Measurements from ENCODE around the gene FZR1. TPM values are rescaled to one million over a fixed set of nuclear protein-coding genes. Genes with fewer than 3 reads are reported as not detected.

Gene FZR1
- total and polyA plus RNA-seq, 2 of the 8 experiments (the other 6 are each of a cell fraction or from before 2014, with no cell fraction given), result 21.6 to 35.5 TPM

DNA sequence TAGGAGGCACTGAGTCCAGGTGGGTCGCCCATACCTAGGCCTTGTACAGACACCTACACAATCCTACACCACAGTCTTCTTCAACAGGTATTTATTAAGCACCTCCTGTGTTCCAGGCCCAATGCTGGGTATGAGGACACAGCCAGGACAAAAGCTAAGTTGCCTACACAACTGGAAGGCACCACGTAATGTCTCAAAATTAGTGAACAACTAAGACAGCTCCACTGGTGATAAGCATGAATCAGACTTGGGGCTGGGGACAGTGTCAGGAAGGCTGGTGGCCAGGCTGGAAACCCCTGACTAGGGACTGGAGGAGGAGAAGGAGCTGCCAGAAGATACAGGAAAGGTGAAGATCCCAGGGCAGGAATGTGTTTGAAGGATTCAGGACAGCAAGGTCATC is 28.2 kb upstream of the FZR1 start (continued):
- no peak for TF ChIP-seq GABPA (IDR thresholded peaks at IDR 0.05; ENCODE audit: borderline replicate concordance, insufficient read depth, low read length)
- no peak for TF ChIP-seq SP4 (IDR thresholded peaks at IDR 0.05; ENCODE audit: low read length)
- TF ChIP-seq TAF1 (IDR thresholded peaks at IDR 0.05; ENCODE audit: low read depth, low read length), result no peak
- TF ChIP-seq RBBP5 (IDR thresholded peaks at IDR 0.05; ENCODE audit: borderline replicate concordance, low read depth, low read length), result no peak
- no peak for TF ChIP-seq BRCA1 (IDR thresholded peaks at IDR 0.05; ENCODE audit: low read depth, low read length)
- no peak for TF ChIP-seq CBX8 (IDR thresholded peaks at IDR 0.05; ENCODE audit: borderline replicate concordance, low read depth, low read length)
